Activated CD4-positive, alpha-beta T cell treated with anti-CD3 and anti-CD28 coated beads, Interleukin-2, amount 50 U/mL, for 1 hour (primary cell): ENCODE data around the gene C19orf47.
A peak's percentile ranks its signal among the peaks of the same experiment; 100 is the strongest.
"Not testable (repeated sequence)": the region's sequence is repeated elsewhere in the genome, so short reads cannot be mapped to it uniquely, and the experiment has no call there.

Experiments used
- DNase-seq: peaks from one replicate; pipeline ENCODE4 v3.0.0-alpha.2; 2020

C19orf47 gene

DNA sequence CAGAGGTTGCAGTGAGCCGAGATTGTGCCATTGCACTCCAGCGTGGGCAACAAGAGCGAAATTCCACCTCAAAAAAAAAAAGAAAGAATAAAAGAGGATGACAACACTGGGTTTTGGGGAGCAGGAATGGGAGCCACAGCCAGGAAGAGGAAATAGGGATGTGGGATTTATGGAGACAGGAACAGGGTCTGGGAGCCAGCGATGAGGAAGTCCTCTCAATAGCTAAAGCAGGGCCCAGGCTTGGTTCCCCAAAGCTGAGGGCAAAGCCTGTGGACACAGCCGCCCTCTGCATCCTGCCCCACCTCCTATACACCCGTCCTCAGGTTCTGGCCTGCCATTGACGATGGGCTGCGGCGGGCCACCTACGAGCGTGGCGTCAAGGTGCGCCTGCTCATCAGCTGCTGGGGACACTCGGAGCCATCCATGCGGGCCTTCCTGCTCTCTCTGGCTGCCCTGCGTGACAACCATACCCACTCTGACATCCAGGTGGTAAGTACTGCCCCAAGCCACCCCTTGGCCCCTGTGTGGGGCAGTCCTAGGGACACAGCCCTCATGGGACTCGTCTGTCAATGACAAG, 28.2 kb upstream of the C19orf47 start:
- DNase-seq: no peak

- DNase-seq: no peak
These were observed 25.9 kb upstream of the C19orf47 start for GRCh38 chr19:40374084-40374483.

GRCh38 chr19:40371802-40372122, 23.6 kb upstream of the C19orf47 start:
- no peak for DNase-seq

- DNase-seq: no peak
These were observed 23.0 kb upstream of the C19orf47 start for GRCh38 chr19:40370997-40371801.

- DNase-seq: not testable (repeated sequence)
These were observed 22.1 kb upstream of the C19orf47 start for GRCh38 chr19:40370253-40370652.

- no peak for DNase-seq
These were observed 21.6 kb upstream of the C19orf47 start for GRCh38 chr19:40369797-40370196.

- DNase-seq: no peak
These were observed 19.6 kb upstream of the C19orf47 start for GRCh38 chr19:40367577-40368434.

GRCh38 chr19:40366697-40367561, 18.7 kb upstream of the C19orf47 start:
- no peak for DNase-seq

DNA sequence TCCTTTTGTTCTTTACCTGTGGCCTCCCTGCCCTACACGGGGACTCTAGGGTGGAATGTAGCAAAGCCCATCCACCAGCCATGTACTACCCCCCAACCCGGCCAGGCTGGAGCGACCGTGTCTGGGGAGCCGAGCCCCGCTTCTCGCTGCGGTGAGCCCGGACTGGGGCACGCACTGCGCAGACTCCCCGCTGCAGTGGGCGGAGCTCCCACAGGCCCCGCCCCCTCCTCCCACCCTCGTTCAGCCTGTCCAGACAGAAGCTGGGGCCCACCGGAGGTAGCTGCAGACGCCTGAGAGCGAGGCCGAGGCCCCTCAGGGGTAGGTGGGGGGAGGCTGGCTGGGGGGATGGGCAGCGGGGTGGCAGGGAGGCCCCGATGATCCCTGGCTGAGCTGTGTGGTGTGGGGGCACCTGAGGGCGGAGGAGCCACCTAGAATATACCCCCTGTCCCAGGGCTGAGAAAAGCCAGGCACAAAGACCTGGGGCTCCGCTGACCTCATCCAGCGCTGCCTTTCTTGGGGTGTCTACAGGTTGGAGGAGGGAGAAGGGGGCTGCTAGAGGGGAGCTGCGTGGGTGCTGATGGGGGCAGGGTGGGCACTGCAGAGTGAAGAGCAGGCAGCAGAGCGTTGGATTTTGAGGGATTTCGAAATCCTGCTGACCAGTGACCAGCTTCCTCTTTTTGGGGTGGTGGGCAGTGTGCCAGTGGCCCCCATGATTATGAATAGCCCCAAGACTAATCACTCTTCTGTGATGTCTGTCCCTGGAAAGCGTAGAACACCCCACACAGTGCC, 17.6 kb upstream of the C19orf47 start:
- DNase-seq: peak; percentile 11

DNA sequence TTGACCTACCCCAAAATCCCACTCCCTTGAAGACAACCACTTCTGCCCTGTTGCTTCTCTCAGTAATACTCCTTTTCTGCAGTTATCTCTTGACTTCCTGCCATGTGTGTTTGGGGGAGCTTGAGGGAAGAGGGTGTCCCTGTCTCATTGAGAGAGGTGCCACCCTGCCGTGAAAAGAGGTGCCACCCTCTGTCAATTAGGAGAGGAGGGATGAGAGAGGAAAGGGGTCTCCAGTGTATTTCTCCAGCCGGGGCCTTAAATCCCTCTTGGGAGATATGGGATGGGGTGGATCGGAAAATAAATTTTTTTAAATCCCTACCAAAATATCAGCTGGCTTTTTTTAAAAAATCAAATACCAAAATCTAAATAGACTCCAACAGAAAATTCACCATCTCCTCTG, 16.8 kb upstream of the C19orf47 start:
- DNase-seq: no peak

- DNase-seq: no peak
These were observed 14.9 kb upstream of the C19orf47 start for GRCh38 chr19:40363069-40363468.

- DNase-seq: no peak
These were observed 14.0 kb upstream of the C19orf47 start for GRCh38 chr19:40362160-40362559.

- no peak for DNase-seq
These were observed 12.6 kb upstream of the C19orf47 start for GRCh38 chr19:40360708-40361241.

DNA sequence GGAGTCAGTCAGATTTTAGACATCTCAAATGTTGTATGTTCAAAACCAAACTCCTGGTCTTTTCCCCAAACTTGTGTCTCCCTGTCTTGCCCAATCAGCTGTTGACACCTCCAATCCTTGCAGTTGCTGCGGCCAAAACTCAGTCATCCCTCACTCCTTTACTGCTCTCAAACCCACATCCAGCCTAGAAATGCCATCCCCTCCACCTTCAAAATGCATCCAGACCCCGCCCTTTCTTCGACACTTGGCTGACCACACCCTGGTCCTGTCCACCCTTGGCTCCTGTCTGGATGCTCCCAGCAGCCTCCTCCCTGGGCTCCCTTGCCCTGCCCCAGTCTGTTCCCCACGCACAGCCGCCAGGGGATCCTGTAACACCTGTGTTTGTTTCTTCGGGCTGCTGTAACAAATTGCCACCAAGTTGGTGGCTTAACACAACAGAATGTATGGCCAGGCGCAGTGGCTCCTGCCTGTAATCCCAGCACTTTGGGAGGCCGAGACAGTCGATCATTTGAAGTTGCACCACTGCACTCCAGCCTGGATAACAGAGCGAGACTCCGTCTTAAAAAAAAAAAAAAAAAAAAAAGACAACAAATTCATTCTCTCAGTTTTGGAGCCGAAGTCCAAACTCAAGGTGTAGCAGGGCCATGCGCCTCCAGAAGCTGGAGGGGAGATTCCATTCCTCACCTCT, 12.0 kb upstream of the C19orf47 start:
- no peak for DNase-seq

DNA sequence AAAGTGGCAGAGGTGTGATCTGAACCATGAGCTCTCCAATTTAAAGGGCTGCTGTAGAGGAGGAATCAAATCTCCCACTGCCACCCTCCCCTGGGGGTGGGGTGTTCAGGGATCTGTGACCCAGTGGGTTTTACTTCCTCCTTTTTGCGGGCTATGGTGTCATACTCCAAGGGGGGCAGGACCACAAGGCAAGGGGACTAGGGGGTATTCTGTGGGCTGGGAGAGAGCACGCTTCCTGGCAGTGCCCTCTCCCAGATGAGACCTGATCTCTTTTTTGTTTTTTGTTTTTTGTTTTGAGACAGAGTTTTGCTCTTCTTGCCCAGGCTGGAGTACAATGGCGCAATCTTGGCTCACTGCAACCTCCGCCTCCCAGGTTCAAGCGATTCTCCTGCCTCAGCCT, 10.6 kb upstream of the C19orf47 start:
- no peak for DNase-seq

GRCh38 chr19:40357640-40358039, 9.4 kb upstream of the C19orf47 start:
- no peak for DNase-seq

DNA sequence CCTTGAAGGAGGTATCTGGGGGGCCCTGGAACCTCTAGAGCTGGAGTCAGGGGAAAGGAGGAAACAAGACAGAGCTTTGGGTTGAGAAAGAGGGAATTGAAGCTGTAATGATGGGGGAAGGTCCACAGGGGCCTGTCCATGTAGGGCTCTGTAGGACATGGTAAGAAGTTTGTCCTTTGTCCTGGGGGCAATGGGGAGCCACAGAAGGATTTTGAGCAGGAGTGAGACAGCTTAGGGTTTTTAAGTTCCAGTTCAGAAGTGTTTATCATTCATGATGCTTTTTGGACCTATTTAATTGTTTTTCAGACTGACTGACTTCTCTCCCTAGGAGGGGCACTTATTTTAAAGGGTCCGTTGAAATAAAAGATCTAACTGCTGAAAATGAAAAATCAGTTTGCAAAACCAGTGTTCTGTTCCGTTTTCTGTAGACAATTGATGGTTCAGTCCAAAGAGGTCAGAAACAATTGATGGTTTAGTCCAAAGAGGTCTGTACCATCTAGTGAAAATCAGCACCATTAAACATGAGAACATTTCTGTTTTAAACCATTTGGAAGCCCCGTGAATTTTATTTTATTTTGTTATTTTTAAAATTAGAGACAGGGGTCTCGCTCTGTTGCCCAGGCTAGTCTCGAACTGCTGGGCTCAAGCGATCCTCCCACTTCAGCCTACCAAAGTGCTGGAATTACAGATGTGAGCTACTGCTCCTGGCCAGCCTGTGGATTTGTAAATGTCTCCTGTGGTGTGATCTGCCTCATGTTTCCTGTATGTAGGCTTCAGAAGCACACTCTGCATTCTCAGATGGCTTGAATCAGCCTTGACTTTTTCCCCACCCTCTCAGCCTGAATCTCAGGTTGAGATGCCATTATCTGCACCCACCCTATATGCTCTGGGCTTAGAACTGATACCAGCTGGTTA, 8.7 kb upstream of the C19orf47 start:
- DNase-seq: no peak

DNA sequence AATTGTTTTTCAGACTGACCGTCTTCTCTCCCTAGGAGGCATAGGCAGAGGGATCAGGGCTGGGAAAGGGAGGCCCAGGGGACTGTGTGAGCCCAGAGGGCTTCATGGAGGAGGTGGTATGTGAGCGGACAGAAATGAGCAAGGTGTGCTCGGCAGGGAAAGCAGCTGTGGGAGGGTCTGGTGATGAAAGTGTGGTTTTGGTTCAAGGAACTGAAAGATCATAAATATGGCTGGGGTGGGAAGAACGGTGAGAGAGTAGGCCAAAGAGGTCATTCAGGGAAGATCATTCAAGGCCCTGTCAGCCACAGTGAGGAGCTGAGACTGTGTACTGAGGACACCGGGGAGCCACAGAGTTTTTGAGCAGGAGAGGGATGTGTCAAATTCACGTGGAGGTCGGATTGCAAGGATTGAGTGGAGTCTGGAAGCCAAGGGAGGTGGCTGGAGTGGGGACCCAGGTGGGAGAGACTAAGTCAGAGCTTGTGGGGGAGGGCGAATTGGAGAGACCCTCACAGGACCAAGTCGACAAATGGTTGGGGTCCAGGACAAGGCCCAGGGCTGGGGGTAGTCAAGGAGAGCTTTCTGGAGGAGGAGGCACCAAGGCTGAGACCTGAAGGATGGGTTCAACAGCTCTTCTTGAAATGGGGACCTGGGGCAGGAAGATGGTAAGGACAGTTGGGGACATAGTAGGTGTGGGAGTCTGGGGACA, 7.9 kb upstream of the C19orf47 start:
- DNase-seq: no peak

GRCh38 chr19:40348961-40349507, 837 bp upstream of the C19orf47 start:
- DNase-seq: no peak
